ENCODE measurements around the gene INTS11. TPM values are rescaled to one million over a fixed set of nuclear protein-coding genes. Genes with fewer than 3 reads are reported as not detected.

INTS11 gene
- total and polyA plus RNA-seq, 2 of the 8 experiments (the other 6 are each of a cell fraction or from before 2014, with no cell fraction given) = 113 to 243 TPM

GRCh38 chr1:1329304-1330210 lies 5.1 kb upstream of the INTS11 start:
- DNase-seq (ENCODE audit: low read depth in 1 of 2, low spot score in 2 of 2) (no peak), FAIRE-seq (no peak)
- peaks cover 3 to 26% of the 10 kb centered on the region in 2 experiments for H4K20me1 ChIP-seq (replicated peaks in 1 of 2; ENCODE audit: control insufficient read depth in 1 of 2, insufficient read depth in 2 of 2, low read length in 2 of 2)
- peaks cover 9% of the 10 kb centered on the region for H3K23me2 ChIP-seq (ENCODE audit: low read depth, low read length)
- no peak overlapping the region for H3K4me3 ChIP-seq (ENCODE audit: extremely low read depth in 1 of 4, insufficient read depth in 2 of 4, low read depth in 3 of 4, low read length in 4 of 4)
- no peak overlapping the region for H3K14ac ChIP-seq (ENCODE audit: insufficient read length)
- TF ChIP-seq SIN3A (conservative IDR thresholded peaks at IDR 0.05 in 1 of 2, IDR thresholded peaks at IDR 0.05 in 1 of 2; ENCODE audit: low read depth in 1 of 2, low read length in 2 of 2) = no peak
- peak; percentile 67 for TF ChIP-seq POLR2AphosphoS5 (IDR thresholded peaks at IDR 0.05; ENCODE audit: low read depth, low read length)
- H3K4me1 ChIP-seq (replicated peaks in 1 of 4; ENCODE audit: control insufficient read depth in 3 of 4, insufficient read depth in 4 of 4, low read length in 3 of 4) = peaks cover 0 to 8% (median 3%) of the 10 kb centered on the region in 4 experiments; a peak in 5 of 7 replicates
- peak overlapping the region; percentile 18; the same call in 1 of the 2 replicates for H2AK5ac ChIP-seq (ENCODE audit: low read depth, low read length)
- H3K56ac ChIP-seq (replicated peaks; ENCODE audit: insufficient read length, low read depth, low read length) = no peak overlapping the region
- peak overlapping the region; percentile 95 for H4K91ac ChIP-seq (replicated peaks; ENCODE audit: insufficient read length, low read length)
- H2AFZ ChIP-seq (ENCODE audit: low read length) = no peak overlapping the region
- peaks cover 9% of the 10 kb centered on the region for H3K79me1 ChIP-seq (ENCODE audit: low read depth, low read length)
- H2BK15ac ChIP-seq (ENCODE audit: low read length) = no peak overlapping the region
- H3K9me3 ChIP-seq (ENCODE audit: insufficient read depth in 2 of 2, low read depth in 1 of 2, low read length in 1 of 2) = peaks cover 0 to 6% of the 10 kb centered on the region in 2 experiments; a peak in 2 of 4 replicates
- CTCF ChIA-PET (ENCODE audit: partially characterized antibody) = no interaction called here
- POLR2A ChIA-PET (ENCODE audit: partially characterized antibody) = interaction anchor here (0.9 to 9.0 kb wide), 5 partner anchors 8 to 34 kb away, joined by 3 to 134 read pairs (median 4); no protein-coding TSS in a partner anchor
- 0 out of 4 replicates have a peak, but pooled peaks cover 0 to 8% of the 10 kb centered on the region in 2 experiments for H3K79me2 ChIP-seq (ENCODE audit: control insufficient read depth in 1 of 2, insufficient read depth in 2 of 2, low read length in 2 of 2)
- peak overlapping the region; percentile 64 for H2BK120ac ChIP-seq (replicated peaks; ENCODE audit: low read depth, low read length)
- H2BK5ac ChIP-seq (ENCODE audit: low read depth, low read length) = peak overlapping the region; percentile 26; the same call in 1 of the 2 replicates
- H3K23ac ChIP-seq (ENCODE audit: insufficient read length) = no peak overlapping the region
- no peaks in the 10 kb centered on the region; a peak in 1 of 7 replicates for H3K27me3 ChIP-seq (replicated peaks in 1 of 4; ENCODE audit: control insufficient read depth in 3 of 4, extremely low read depth in 1 of 4, insufficient read depth in 3 of 4, low read length in 3 of 4)
- H3K4ac ChIP-seq (replicated peaks; ENCODE audit: insufficient read length, low read depth, low read length) = peak overlapping the region; percentile 96
- peaks cover 0 to 3% (median 0%) of the 10 kb centered on the region in 4 experiments; a peak in 1 of 8 replicates for H3K36me3 ChIP-seq (ENCODE audit: control insufficient read depth in 2 of 4, insufficient read depth in 4 of 4, low read length in 3 of 4)
- H3K4me2 ChIP-seq (ENCODE audit: insufficient read depth in 1 of 2, low read depth in 2 of 2, low read length in 2 of 2) = no peak overlapping the region
- H3K9ac ChIP-seq (replicated peaks in 1 of 4; ENCODE audit: extremely low read depth in 1 of 4, low read depth in 3 of 4, low read length in 3 of 4) = peak overlapping the region in 1 of 4 experiments; percentile 46; a peak in 1 of 7 replicates
- no peak overlapping the region for H3K18ac ChIP-seq (ENCODE audit: extremely low read depth, low read length)
- H4K8ac ChIP-seq (ENCODE audit: extremely low read depth, insufficient read depth, low read length) = peak overlapping the region; percentile 51; the same call in 1 of the 2 replicates
- no peak overlapping the region for H3K27ac ChIP-seq (ENCODE audit: low read depth, low read length)
- H2BK12ac ChIP-seq (ENCODE audit: low read depth, low read length) = peak overlapping the region; percentile 60; the same call in 1 of the 2 replicates
- H4K5ac ChIP-seq (ENCODE audit: insufficient read length, low read depth, low read length) = no peak overlapping the region
- 93% methylated on average over 58 of the region's 58 CpGs; no CpG with 5 or more reads in 1 of the 2 experiments for WGBS, 2 experiments (ENCODE audit: extremely low coverage in 1 of 2, insufficient coverage in 1 of 2, insufficient read length in 1 of 2, insufficient replicate concordance in 2 of 2, low coverage in 1 of 2, low lambda C conversion rate in 2 of 2, missing lambda C conversion rate in 1 of 2)
- no peak overlapping the region for H2BK20ac ChIP-seq (ENCODE audit: low read length)

Data from H1 (cell line).